H1 (cell line): ENCODE results near the gene C21orf58. TPM values are rescaled to one million over a fixed set of nuclear protein-coding genes. Genes with fewer than 3 reads are reported as not detected.

Experiments used
- CTCF ChIA-PET: fragments of 300-600 bp; sonication (Branson Sonifier 250); formaldehyde crosslinking; loops from one replicate; lab custom pipeline; 2021; ENCODE audit not compliant: partially characterized antibody; lab: Charles Lee
- POLR2A ChIA-PET: fragments of 300-600 bp; sonication (Branson Sonifier 250); formaldehyde crosslinking; loops from one replicate; lab custom pipeline; 2021; ENCODE audit warnings: inconsistent platforms; ENCODE audit not compliant: partially characterized antibody; lab: Charles Lee
- DNase-seq, 2 experiments: peaks; one replicate each; pipeline versions ENCODE4 v3.0.0 to v3.0.0-alpha.2; 2010 to 2022; ENCODE audit warnings: low spot score in 2 of 2, low read depth in 1 of 2, mixed read lengths in 1 of 2
- FAIRE-seq: peaks from 2 replicates; lab custom pipeline; 2011; peaks lifted over from hg19 to GRCh38; lab: Jason Lieb, UNC
- H2AFZ ChIP-seq: 2 replicates; pipeline ENCODE4 v1.8.1; 2012; ENCODE audit warnings: low read length, inconsistent platforms
- H2AK5ac ChIP-seq: 2 replicates; pipeline ENCODE4 v1.6.1; 2013; ENCODE audit warnings: low read depth, low read length
- H2BK120ac ChIP-seq: replicated peaks from 2 replicates; pipeline ENCODE3; 2013; ENCODE audit warnings: low read depth, low read length, inconsistent platforms
- H2BK12ac ChIP-seq: 2 replicates; pipeline ENCODE4 v1.6.1; 2013; ENCODE audit warnings: low read depth, low read length
- H2BK15ac ChIP-seq: 2 replicates; pipeline ENCODE4 v1.6.1; 2013; ENCODE audit warnings: low read length
- H2BK20ac ChIP-seq: 2 replicates; pipeline ENCODE4 v1.6.1; 2013; ENCODE audit warnings: low read length
- H2BK5ac ChIP-seq: 2 replicates; pipeline ENCODE4 v1.6.1; 2013; ENCODE audit warnings: low read depth, low read length
- H3K14ac ChIP-seq: 2 replicates; pipeline ENCODE4 v1.6.1; 2013; ENCODE audit warnings: inconsistent platforms; ENCODE audit not compliant: insufficient read length
- H3K18ac ChIP-seq: 2 replicates; pipeline ENCODE4 v1.6.1; 2013; ENCODE audit warnings: low read length; ENCODE audit errors: extremely low read depth
- H3K23ac ChIP-seq: 2 replicates; pipeline ENCODE4 v1.6.1; 2013; ENCODE audit warnings: inconsistent platforms; ENCODE audit not compliant: insufficient read length
- H3K23me2 ChIP-seq: 2 replicates; pipeline ENCODE4 v1.6.1; 2013; ENCODE audit warnings: low read depth, low read length
- H3K27ac ChIP-seq: 2 replicates; pipeline ENCODE4 v1.6.1; 2011; ENCODE audit warnings: low read depth, low read length, inconsistent platforms
- H3K27me3 ChIP-seq, 4 experiments: replicated peaks in 1 of 4; 1 replicate in 1 of 4; 2 replicates in 3 of 4; pipeline versions ENCODE4 v1.6.1 to v1.8.1; 2011 to 2013; ENCODE audit warnings: low read length in 3 of 4, mild to moderate bottlenecking in 3 of 4, inconsistent platforms in 2 of 4, mixed read lengths in 2 of 4, moderate library complexity in 1 of 4; ENCODE audit not compliant: control insufficient read depth in 3 of 4, insufficient read depth in 3 of 4; ENCODE audit errors: extremely low read depth in 1 of 4
- H3K36me3 ChIP-seq, 4 experiments: 2 replicates each; pipeline versions ENCODE4 v1.6.1 to v1.8.1; 2011 to 2013; ENCODE audit warnings: mild to moderate bottlenecking in 4 of 4, low read length in 3 of 4, moderate library complexity in 2 of 4, control low read depth in 1 of 4, inconsistent platforms in 1 of 4; ENCODE audit not compliant: insufficient read depth in 4 of 4, control insufficient read depth in 2 of 4
- H3K4ac ChIP-seq: replicated peaks from 2 replicates; pipeline ENCODE3; 2013; ENCODE audit warnings: low read length, low read depth, mixed read lengths, inconsistent platforms; ENCODE audit not compliant: insufficient read length
- H3K4me1 ChIP-seq, 4 experiments: replicated peaks in 1 of 4; 1 replicate in 1 of 4; 2 replicates in 3 of 4; pipeline versions ENCODE4 v1.6.1 to v1.8.1; 2011 to 2013; ENCODE audit warnings: low read length in 3 of 4, inconsistent platforms in 2 of 4, mixed read lengths in 1 of 4; ENCODE audit not compliant: insufficient read depth in 4 of 4, control insufficient read depth in 3 of 4
- H3K4me2 ChIP-seq, 2 experiments: 2 replicates each; pipeline versions ENCODE4 v1.6.1 to v1.8.1; 2011 to 2013; ENCODE audit warnings: low read depth in 2 of 2, low read length in 2 of 2, control low read depth in 1 of 2, inconsistent platforms in 1 of 2, mild to moderate bottlenecking in 1 of 2; ENCODE audit not compliant: insufficient read depth in 1 of 2
- H3K4me3 ChIP-seq, 4 experiments: fragments of 200-600, 300-600 bp in 1 of 4; sonication (generic), shearing (Covaris generic), sonication (Bioruptor Twin) in 1 of 4; 2 replicates each; pipeline versions ENCODE4 v1.5.1 to v1.8.1; 2011 to 2016; ENCODE audit warnings: low read length in 4 of 4, low read depth in 3 of 4, control low read depth in 2 of 4, inconsistent platforms in 2 of 4, mild to moderate bottlenecking in 2 of 4, mixed read lengths in 1 of 4, moderate library complexity in 1 of 4; ENCODE audit not compliant: insufficient read depth in 2 of 4; ENCODE audit errors: extremely low read depth in 1 of 4
- H3K56ac ChIP-seq: replicated peaks from 2 replicates; pipeline ENCODE3; 2013; ENCODE audit warnings: low read depth, mild to moderate bottlenecking, mixed read lengths, low read length, inconsistent platforms; ENCODE audit not compliant: insufficient read length
- H3K79me1 ChIP-seq: 2 replicates; pipeline ENCODE4 v1.6.1; 2013; ENCODE audit warnings: low read depth, low read length, control low read depth
- H3K79me2 ChIP-seq, 2 experiments: 2 replicates each; pipeline versions ENCODE4 v1.6.1 to v1.8.1; 2012 to 2013; ENCODE audit warnings: low read length in 2 of 2, mild to moderate bottlenecking in 2 of 2, inconsistent platforms in 1 of 2; ENCODE audit not compliant: insufficient read depth in 2 of 2, control insufficient read depth in 1 of 2
- H3K9ac ChIP-seq, 4 experiments: replicated peaks in 1 of 4; 1 replicate in 1 of 4; 2 replicates in 3 of 4; pipeline versions ENCODE4 v1.6.1 to v1.8.1; 2011 to 2013; ENCODE audit warnings: low read depth in 3 of 4, low read length in 3 of 4, control low read depth in 2 of 4, mild to moderate bottlenecking in 2 of 4, moderate library complexity in 2 of 4, inconsistent platforms in 1 of 4; ENCODE audit errors: extremely low read depth in 1 of 4
- H3K9me3 ChIP-seq, 2 experiments: 2 replicates each; pipeline versions ENCODE4 v1.6.1 to v1.8.1; 2012 to 2013; ENCODE audit warnings: mild to moderate bottlenecking in 2 of 2, moderate library complexity in 2 of 2, control low read depth in 1 of 2, inconsistent platforms in 1 of 2, low read depth in 1 of 2, low read length in 1 of 2, mixed read lengths in 1 of 2; ENCODE audit not compliant: insufficient read depth in 2 of 2
- H4K20me1 ChIP-seq, 2 experiments: replicated peaks in 1 of 2; 2 replicates each; pipeline versions ENCODE3 to v1.8.1; 2011 to 2013; ENCODE audit warnings: inconsistent platforms in 2 of 2, low read length in 2 of 2, mild to moderate bottlenecking in 1 of 2; ENCODE audit not compliant: insufficient read depth in 2 of 2, control insufficient read depth in 1 of 2
- H4K5ac ChIP-seq: 2 replicates; pipeline ENCODE4 v1.6.1; 2013; ENCODE audit warnings: low read length, low read depth, mixed read lengths, inconsistent platforms; ENCODE audit not compliant: insufficient read length
- H4K8ac ChIP-seq: 2 replicates; pipeline ENCODE4 v1.8.0; 2013; ENCODE audit warnings: mild to moderate bottlenecking, moderate library complexity, low read length, inconsistent platforms; ENCODE audit not compliant: insufficient read depth; ENCODE audit errors: extremely low read depth
- H4K91ac ChIP-seq: replicated peaks from 2 replicates; pipeline ENCODE3; 2013; ENCODE audit warnings: low read length, mixed read lengths, inconsistent platforms; ENCODE audit not compliant: insufficient read length
- CEBPB ChIP-seq: IDR thresholded peaks from 2 replicates; pipeline ENCODE4 v1.6.1; 2012; ENCODE audit warnings: low read depth, low read length
- CREB1 ChIP-seq: IDR thresholded peaks from 2 replicates; pipeline ENCODE4 v1.6.1; 2012; ENCODE audit warnings: inconsistent platforms
- CTBP2 ChIP-seq: IDR thresholded peaks from 2 replicates; pipeline ENCODE4 v1.7.0; 2011; ENCODE audit warnings: borderline replicate concordance, mild to moderate bottlenecking, moderate library complexity, mixed read lengths, low read length; ENCODE audit not compliant: insufficient read depth, insufficient read length
- EP300 ChIP-seq, 2 experiments: IDR thresholded peaks; 1 replicate in 1 of 2; 2 replicates in 1 of 2; pipeline ENCODE4 v1.6.1; 2011 to 2012; ENCODE audit warnings: low read depth in 2 of 2, low read length in 2 of 2, mild to moderate bottlenecking in 2 of 2, borderline replicate concordance in 1 of 2, inconsistent platforms in 1 of 2, moderate library complexity in 1 of 2
- WGBS, 2 experiments: shearing (Covaris generic) in 1 of 2; methylation state at CpG; one replicate each; pipeline versions ENCODE4 v1.1.6 to v1.1.7; 2013 to 2015; ENCODE audit warnings: low lambda C conversion rate in 2 of 2, mixed read lengths in 2 of 2, inconsistent platforms in 1 of 2, low coverage in 1 of 2, missing lambda C conversion rate in 1 of 2; ENCODE audit not compliant: insufficient replicate concordance in 2 of 2, insufficient coverage in 1 of 2, insufficient read length in 1 of 2; ENCODE audit errors: extremely low coverage in 1 of 2, missing lambda C conversion rate in 1 of 2; 5-methylcytosine and 5-hydroxymethylcytosine counted together
- polyA plus RNA-seq, 7 experiments: library from polyadenylated mRNA; depleted of rRNA in 3 of 7; stranded (reverse) in 5 of 7; unstranded in 2 of 7; fragments of >200 nt in 5 of 7; fragments of 200-250 nt in 2 of 7; gene quantifications; 1 replicate in 5 of 7; 2 replicates in 1 of 7; 4 replicates in 1 of 7; pipeline versions ENCODE4 v1.2.1 to v1.2.3, GENCODE V29; 2011 to 2013; ENCODE audit warnings: missing spikeins in 2 of 7, mixed read lengths in 2 of 7
- total RNA-seq: library from RNA; stranded (reverse); fragmentation: NEBNext Ultra II Directional; extraction: Animal tissue kit (Norgen Biotek cat#: 25700); gene quantifications from 2 replicates; pipeline ENCODE4 v1.2.1, GENCODE V29; 2021

C21orf58 gene
- total and polyA plus RNA-seq, 2 of the 8 experiments (the other 6 are each of a cell fraction or from before 2014, with no cell fraction given) = 13.8 to 26.1 TPM

GRCh38 chr21:46273341-46273740 lies 50.3 kb downstream of the C21orf58 start:
- H2BK12ac ChIP-seq = no peak overlapping the region
- no peak overlapping the region for H3K27ac ChIP-seq
- ChIA-PET POLR2A (no interaction called here), CTCF (interaction anchor here (0.6 kb wide), 1 partner anchor 9 kb away, joined by 3 read pairs; no protein-coding TSS in a partner anchor)
- no peaks in the 10 kb centered on the region for H3K79me1 ChIP-seq
- no peak overlapping the region for H3K56ac ChIP-seq
- no peaks in the 10 kb centered on the region for H3K79me2 ChIP-seq
- 95% methylated on average over 14 of the region's 14 CpGs; no CpG with 5 or more reads in 1 of the 2 experiments for WGBS, 2 experiments
- no peak overlapping the region for H3K4ac ChIP-seq
- no peak overlapping the region for H4K5ac ChIP-seq
- no peaks in the 10 kb centered on the region for H3K23me2 ChIP-seq
- no peak overlapping the region for H2BK15ac ChIP-seq
- H3K14ac ChIP-seq = no peak overlapping the region
- no peak overlapping the region for H3K9ac ChIP-seq
- no peak overlapping the region for H2BK120ac ChIP-seq
- no peaks in the 10 kb centered on the region for H3K4me1 ChIP-seq
- H3K18ac ChIP-seq = no peak overlapping the region
- FAIRE-seq (no peak), DNase-seq (no peak)
- H4K91ac ChIP-seq = no peak overlapping the region
- no peak overlapping the region for H3K4me2 ChIP-seq
- TF ChIP-seq CTBP2 = no peak
- no peak for TF ChIP-seq EP300 (IDR thresholded peaks at IDR 0.05; ENCODE audit: borderline replicate concordance in 1 of 2, low read depth in 2 of 2, low read length in 2 of 2)
- TF ChIP-seq CREB1 = no peak
- no peak for TF ChIP-seq CEBPB
- no peaks in the 10 kb centered on the region for H3K27me3 ChIP-seq
- H3K23ac ChIP-seq = no peak overlapping the region
- H3K9me3 ChIP-seq = no peaks in the 10 kb centered on the region
- no peak overlapping the region for H2BK20ac ChIP-seq
- H2AFZ ChIP-seq = no peak overlapping the region
- peaks cover 5 to 9% of the 10 kb centered on the region in 2 experiments for H4K20me1 ChIP-seq
- no peak overlapping the region for H3K4me3 ChIP-seq
- peaks cover 28 to 85% (median 68%) of the 10 kb centered on the region in 4 experiments for H3K36me3 ChIP-seq
- no peak overlapping the region for H2AK5ac ChIP-seq
- H4K8ac ChIP-seq = no peak overlapping the region
- H2BK5ac ChIP-seq = no peak overlapping the region
